HEK293T (cell line): ENCODE measurements around the gene MRFAP1.

ENCODE experiments used
- CTCF ChIA-PET: fragments of 350-600 bp; formaldehyde crosslinking; extraction: SDS; loops from one replicate; lab custom pipeline; 2021; ENCODE audit warnings: antibody characterized with exemption, inconsistent platforms; lab: Yijun Ruan, JAX
- POLR2A ChIA-PET: fragments of 350-600 bp; formaldehyde crosslinking; extraction: SDS; loops from one replicate; lab custom pipeline; 2020; ENCODE audit warnings: antibody characterized with exemption, inconsistent platforms; lab: Yijun Ruan, JAX
- DNase-seq: peaks from one replicate; pipeline ENCODE4 v3.0.0; 2012; ENCODE audit warnings: mixed read lengths; ENCODE audit errors: extremely low spot score
- ARNT ChIP-seq: fragments of 450-650 bp; IDR thresholded peaks from 2 replicates; pipeline ENCODE4 v1.6.1; 2017; ENCODE audit warnings: mild to moderate bottlenecking
- BHLHE40 ChIP-seq: fragments of 450-650 bp; IDR thresholded peaks from 2 replicates; pipeline ENCODE4 v1.6.1; 2016; ENCODE audit warnings: mild to moderate bottlenecking, moderate library complexity, borderline replicate concordance
- CTBP1 ChIP-seq: fragments of 450-650 bp; IDR thresholded peaks from 2 replicates; pipeline ENCODE4 v1.6.1; 2016; ENCODE audit warnings: borderline replicate concordance
- ELF4 ChIP-seq: fragments of 450-650 bp; IDR thresholded peaks from 2 replicates; pipeline ENCODE4 v1.6.1; 2017; ENCODE audit warnings: antibody characterized with exemption
- FOXA1 ChIP-seq: fragments of 450-650 bp; IDR thresholded peaks from 2 replicates; pipeline ENCODE4 v1.6.1; 2016; ENCODE audit warnings: mild to moderate bottlenecking
- FOXK2 ChIP-seq: fragments of 450-650 bp; IDR thresholded peaks from 2 replicates; pipeline ENCODE4 v1.6.1; 2016; ENCODE audit warnings: mild to moderate bottlenecking
- FOXM1 ChIP-seq: fragments of 450-650 bp; IDR thresholded peaks from 2 replicates; pipeline ENCODE4 v1.6.1; 2017; ENCODE audit warnings: mild to moderate bottlenecking, borderline replicate concordance
- HDGF ChIP-seq: fragments of 450-650 bp; IDR thresholded peaks from 2 replicates; pipeline ENCODE4 v1.6.1; 2017; ENCODE audit warnings: antibody characterized with exemption, borderline replicate concordance
- L3MBTL2 ChIP-seq: fragments of 450-650 bp; conservative IDR thresholded peaks from 2 replicates; pipeline ENCODE4 v1.6.1; 2016; ENCODE audit warnings: mild to moderate bottlenecking
- LEF1 ChIP-seq: fragments of 450-650 bp; IDR thresholded peaks from 2 replicates; pipeline ENCODE4 v1.6.1; 2017; ENCODE audit warnings: mild to moderate bottlenecking, borderline replicate concordance
- NFRKB ChIP-seq: fragments of 450-650 bp; IDR thresholded peaks from 2 replicates; pipeline ENCODE4 v1.6.1; 2016; ENCODE audit warnings: mild to moderate bottlenecking, moderate library complexity
- PKNOX1 ChIP-seq: fragments of 450-650 bp; IDR thresholded peaks from 2 replicates; pipeline ENCODE4 v1.6.1; 2016
- SP1 ChIP-seq: fragments of 450-650 bp; IDR thresholded peaks from 2 replicates; pipeline ENCODE4 v1.6.1; 2017
- SUZ12 ChIP-seq: fragments of 450-650 bp; IDR thresholded peaks from 2 replicates; pipeline ENCODE4 v1.6.1; 2016; ENCODE audit warnings: mild to moderate bottlenecking
- TARDBP ChIP-seq: fragments of 450-650 bp; IDR thresholded peaks from 2 replicates; pipeline ENCODE4 v1.6.1; 2016
- ZNF384 ChIP-seq: fragments of 450-650 bp; IDR thresholded peaks from 2 replicates; pipeline ENCODE4 v1.6.1; 2016

MRFAP1 gene

GRCh38 chr4:6639137-6639680 is 1.3 kb upstream of the MRFAP1 start:
- ChIA-PET POLR2A (interaction anchor here (1.1 to 2.6 kb wide), 6 partner anchors 10 to 89 kb away, joined by 3 to 14 read pairs (median 4); partner anchors contain the start of gene MAN2B2), CTCF (interaction anchor here (1.1 kb wide), 1 partner anchor 93 kb away, joined by 3 read pairs; no protein-coding TSS in a partner anchor)
- TF ChIP-seq NFRKB (no peak), HDGF (no peak), SP1 (no peak), ELF4 (no peak), FOXK2 (no peak), TARDBP (no peak), L3MBTL2 (no peak), FOXA1 (no peak), ARNT (no peak), LEF1 (no peak), CTBP1 (no peak), ZNF384 (no peak), PKNOX1 (no peak), SUZ12 (no peak)
- no peak for DNase-seq

- ChIA-PET CTCF (no interaction called here), POLR2A (interaction anchor here (0.7 to 5.8 kb wide), 29 partner anchors 8 to 267 kb away, joined by 3 to 79 read pairs (median 5); partner anchors contain the start of genes BLOC1S4, MAN2B2, MRFAP1L1 and S100P)
- DNase-seq = no peak
- TF ChIP-seq SP1 (no peak), FOXM1 (no peak), L3MBTL2 (0 out of 2 replicates have a peak, but pooled peaks have one; percentile 27), PKNOX1 (peak; percentile 77)
These were observed 882 bp downstream of the MRFAP1 start for GRCh38 chr4:6641164-6641970.

- POLR2A ChIA-PET = interaction anchor here (0.7 to 5.8 kb wide), 9 partner anchors 8 to 103 kb away, joined by 3 to 79 read pairs (median 5); partner anchors contain the start of genes BLOC1S4 and MRFAP1L1
- CTCF ChIA-PET = no interaction called here
- TF ChIP-seq LEF1 = no peak
- no peak for TF ChIP-seq NFRKB
- TF ChIP-seq CTBP1 = no peak
- TF ChIP-seq ZNF384 = no peak
- no peak for TF ChIP-seq BHLHE40
- no peak for TF ChIP-seq L3MBTL2
- TF ChIP-seq FOXM1 = no peak
- no peak for TF ChIP-seq SUZ12
- TF ChIP-seq ELF4 = no peak
- no peak for TF ChIP-seq HDGF
- no peak for TF ChIP-seq SP1
- TF ChIP-seq PKNOX1 = no peak
- TF ChIP-seq FOXA1 = no peak
- TF ChIP-seq FOXK2 = no peak
- TF ChIP-seq TARDBP = no peak
These were observed 1.5 kb downstream of the MRFAP1 start for GRCh38 chr4:6641971-6642320.

GRCh38 chr4:6643141-6643847 is 2.8 kb downstream of the MRFAP1 start:
- no peak for DNase-seq
- ChIA-PET POLR2A (interaction anchor here (1.4 to 5.8 kb wide), 4 partner anchors 10 to 67 kb away, joined by 3 to 79 read pairs (median 14); partner anchors contain the start of gene MRFAP1L1), CTCF (interaction anchor here (0.6 kb wide), 1 partner anchor 26 kb away, joined by 3 read pairs; no protein-coding TSS in a partner anchor)
- TF ChIP-seq HDGF = no peak
- no peak for TF ChIP-seq CTBP1
- TF ChIP-seq SP1 = no peak
- no peak for TF ChIP-seq BHLHE40
- no peak for TF ChIP-seq ZNF384
- TF ChIP-seq FOXK2 = no peak
- TF ChIP-seq L3MBTL2 = no peak
- no peak for TF ChIP-seq NFRKB
- TF ChIP-seq LEF1 = no peak
- no peak for TF ChIP-seq ARNT
- TF ChIP-seq FOXA1 = no peak
- no peak for TF ChIP-seq TARDBP
- TF ChIP-seq ELF4 = no peak
- TF ChIP-seq PKNOX1 = no peak
- TF ChIP-seq FOXM1 = no peak
- TF ChIP-seq SUZ12 = no peak

More at GRCh38 chr4:6641971-6642320, 1.5 kb downstream of the MRFAP1 start:
- DNase-seq = no peak
